IPS-15b (cell line): ENCODE data around the gene MAP3K15.

Experiments
- H3K27me3 ChIP-seq: one replicate; pipeline ENCODE4 v1.6.1; 2013; ENCODE audit warnings: low read length; ENCODE audit not compliant: control insufficient read depth, insufficient read depth
- H3K36me3 ChIP-seq: one replicate; pipeline ENCODE4 v1.6.1; 2013; ENCODE audit warnings: low read length; ENCODE audit not compliant: control insufficient read depth, insufficient read depth
- H3K4me1 ChIP-seq: one replicate; pipeline ENCODE4 v1.6.1; 2013; ENCODE audit warnings: mild to moderate bottlenecking, low read length; ENCODE audit not compliant: control insufficient read depth, insufficient read depth
- H3K4me3 ChIP-seq: one replicate; pipeline ENCODE4 v1.5.1; 2013; ENCODE audit warnings: low read depth, low read length
- H3K9ac ChIP-seq: one replicate; pipeline ENCODE4 v1.6.1; 2013; ENCODE audit warnings: low read depth, mild to moderate bottlenecking, low read length
- H3K9me3 ChIP-seq: one replicate; pipeline ENCODE4 v1.6.1; 2013; ENCODE audit warnings: mild to moderate bottlenecking, low read length; ENCODE audit not compliant: control insufficient read depth, insufficient read depth

Gene MAP3K15

GRCh38 chrX:19548934-19549333 is 33.6 kb upstream of the MAP3K15 start:
- no peaks in the 10 kb centered on the region for H3K9me3 ChIP-seq
- no peaks in the 10 kb centered on the region for H3K36me3 ChIP-seq
- no peak overlapping the region for H3K9ac ChIP-seq
- no peaks in the 10 kb centered on the region for H3K4me1 ChIP-seq
- H3K27me3 ChIP-seq: no peaks in the 10 kb centered on the region
- H3K4me3 ChIP-seq: no peak overlapping the region

- H3K36me3 ChIP-seq: no peaks in the 10 kb centered on the region
- H3K9me3 ChIP-seq: no peaks in the 10 kb centered on the region
- no peaks in the 10 kb centered on the region for H3K27me3 ChIP-seq
- no peak overlapping the region for H3K9ac ChIP-seq
- H3K4me1 ChIP-seq: no peaks in the 10 kb centered on the region
- no peak overlapping the region for H3K4me3 ChIP-seq
Measured at GRCh38 chrX:19548279-19548678, 33.0 kb upstream of the MAP3K15 start.

GRCh38 chrX:19545651-19546050 is 30.3 kb upstream of the MAP3K15 start:
- no peak overlapping the region for H3K4me3 ChIP-seq
- no peak overlapping the region for H3K9ac ChIP-seq
- no peaks in the 10 kb centered on the region for H3K27me3 ChIP-seq
- no peaks in the 10 kb centered on the region for H3K4me1 ChIP-seq
- no peaks in the 10 kb centered on the region for H3K9me3 ChIP-seq
- no peaks in the 10 kb centered on the region for H3K36me3 ChIP-seq

GRCh38 chrX:19544693-19545305 is 29.5 kb upstream of the MAP3K15 start:
- Histone ChIP-seq H3K9ac (no peak overlapping the region), H3K4me3 (no peak overlapping the region), H3K4me1 (no peaks in the 10 kb centered on the region), H3K27me3 (no peaks in the 10 kb centered on the region), H3K9me3 (no peaks in the 10 kb centered on the region), H3K36me3 (no peaks in the 10 kb centered on the region)

GRCh38 chrX:19543951-19544381 is 28.7 kb upstream of the MAP3K15 start:
- Histone ChIP-seq H3K9me3 (no peaks in the 10 kb centered on the region), H3K4me1 (no peaks in the 10 kb centered on the region), H3K36me3 (no peaks in the 10 kb centered on the region), H3K9ac (no peak overlapping the region), H3K4me3 (no peak overlapping the region), H3K27me3 (no peaks in the 10 kb centered on the region)

GRCh38 chrX:19543020-19543715 is 27.9 kb upstream of the MAP3K15 start:
- Histone ChIP-seq H3K9ac (no peak overlapping the region), H3K4me1 (no peaks in the 10 kb centered on the region), H3K27me3 (no peaks in the 10 kb centered on the region), H3K36me3 (no peaks in the 10 kb centered on the region), H3K9me3 (no peaks in the 10 kb centered on the region), H3K4me3 (no peak overlapping the region)

- Histone ChIP-seq H3K9me3 (no peaks in the 10 kb centered on the region), H3K4me3 (no peak overlapping the region)
Measured at GRCh38 chrX:19541931-19542330, 26.6 kb upstream of the MAP3K15 start.

GRCh38 chrX:19541196-19541595 is 25.9 kb upstream of the MAP3K15 start:
- no peaks in the 10 kb centered on the region for H3K9me3 ChIP-seq
- H3K4me3 ChIP-seq: no peak overlapping the region
- no peaks in the 10 kb centered on the region for H3K36me3 ChIP-seq
- no peak overlapping the region for H3K9ac ChIP-seq
- no peaks in the 10 kb centered on the region for H3K4me1 ChIP-seq
- H3K27me3 ChIP-seq: no peaks in the 10 kb centered on the region

More at GRCh38 chrX:19541931-19542330, 26.6 kb upstream of the MAP3K15 start:
- no peaks in the 10 kb centered on the region for H3K4me1 ChIP-seq
- H3K36me3 ChIP-seq: no peaks in the 10 kb centered on the region
- H3K27me3 ChIP-seq: no peaks in the 10 kb centered on the region
- no peak overlapping the region for H3K9ac ChIP-seq

- H3K9ac ChIP-seq: no peak overlapping the region
- H3K36me3 ChIP-seq: no peaks in the 10 kb centered on the region
- H3K27me3 ChIP-seq: no peaks in the 10 kb centered on the region
- H3K9me3 ChIP-seq: no peaks in the 10 kb centered on the region
- H3K4me1 ChIP-seq: no peaks in the 10 kb centered on the region
- H3K4me3 ChIP-seq: no peak overlapping the region
Measured at GRCh38 chrX:19540076-19540475, 24.8 kb upstream of the MAP3K15 start.

- no peaks in the 10 kb centered on the region for H3K4me1 ChIP-seq
- H3K4me3 ChIP-seq: no peak overlapping the region
- no peaks in the 10 kb centered on the region for H3K36me3 ChIP-seq
- H3K27me3 ChIP-seq: no peaks in the 10 kb centered on the region
- H3K9ac ChIP-seq: no peak overlapping the region
- H3K9me3 ChIP-seq: no peaks in the 10 kb centered on the region
Measured at GRCh38 chrX:19539665-19540064, 24.4 kb upstream of the MAP3K15 start.

- Histone ChIP-seq H3K9ac (no peak overlapping the region), H3K4me3 (no peak overlapping the region), H3K36me3 (no peaks in the 10 kb centered on the region), H3K9me3 (no peaks in the 10 kb centered on the region), H3K4me1 (no peaks in the 10 kb centered on the region), H3K27me3 (no peaks in the 10 kb centered on the region)
Measured at GRCh38 chrX:19535476-19535875, 20.2 kb upstream of the MAP3K15 start.

GRCh38 chrX:19532709-19533108 is 17.4 kb upstream of the MAP3K15 start:
- Histone ChIP-seq H3K4me3 (no peak overlapping the region), H3K4me1 (no peaks in the 10 kb centered on the region), H3K36me3 (no peaks in the 10 kb centered on the region), H3K9me3 (no peaks in the 10 kb centered on the region), H3K27me3 (no peaks in the 10 kb centered on the region), H3K9ac (no peak overlapping the region)
